Calu3 (cell line): ENCODE data around the gene NOS1. TPM values are rescaled to one million over a fixed set of nuclear protein-coding genes. Genes with fewer than 3 reads are reported as not detected.

Source experiments
- BruUV-seq: library from RNA; stranded (reverse); fragments of 400-500 nt; replicated peaks from 2 replicates; lab custom pipeline; 2021; lab: Mats Ljungman, UMichigan
- CTCF ChIA-PET: fragments of 300-600 bp; sonication (Branson Sonifier 250); formaldehyde crosslinking; loops from one replicate; lab custom pipeline; 2022; ENCODE audit warnings: antibody characterized with exemption; lab: Charles Lee
- DNase-seq: peaks from one replicate; pipeline ENCODE4 v3.0.0; 2022
- H3K27ac Mint-ChIP-seq: one replicate; pipeline ENCODE4 v1.8.0; 2022; ENCODE audit warnings: mixed read lengths; ENCODE audit not compliant: unreplicated experiment
- H3K27me3 Mint-ChIP-seq: one replicate; pipeline ENCODE4 v1.8.0; 2022; ENCODE audit warnings: mixed read lengths; ENCODE audit not compliant: unreplicated experiment
- H3K36me3 Mint-ChIP-seq: one replicate; pipeline ENCODE4 v1.8.0; 2022; ENCODE audit warnings: mild to moderate bottlenecking, moderate library complexity, mixed read lengths; ENCODE audit not compliant: insufficient read depth, unreplicated experiment
- H3K4me1 Mint-ChIP-seq: one replicate; pipeline ENCODE4 v1.8.0; 2022; ENCODE audit warnings: mild to moderate bottlenecking, low read depth, mixed read lengths; ENCODE audit not compliant: unreplicated experiment
- H3K4me3 Mint-ChIP-seq: one replicate; pipeline ENCODE4 v1.8.0; 2022; ENCODE audit warnings: mild to moderate bottlenecking, low read depth, moderate library complexity, mixed read lengths; ENCODE audit not compliant: unreplicated experiment
- H3K9me3 Mint-ChIP-seq: one replicate; pipeline ENCODE4 v1.8.0; 2022; ENCODE audit warnings: low read depth, mixed read lengths; ENCODE audit not compliant: unreplicated experiment
- CTCF ChIP-seq: fragments of 200-600 bp; IDR thresholded peaks from one replicate; pipeline ENCODE4 v1.8.0; 2022; ENCODE audit warnings: antibody characterized with exemption; ENCODE audit not compliant: unreplicated experiment
- intact Hi-C: fragments of 100-400 bp; cut with micrococcal nuclease; formaldehyde crosslinking; loops from one replicate; pipeline ENCODE4 v1.10.0; 2022; ENCODE audit not compliant: unreplicated experiment
- total RNA-seq: library from RNA; stranded (reverse); gene quantifications from 2 replicates; pipeline ENCODE4 v1.2.3, GENCODE V29; 2022

The NOS1 gene
- total RNA-seq, 1 experiment from 2014 or later, result not detected

- H3K9me3 Mint-ChIP-seq, result no peaks in the 10 kb centered on the region
- H3K27ac Mint-ChIP-seq, result no peak overlapping the region
- TF ChIP-seq CTCF, result no peak
- no TSS peak for BruUV-seq
- H3K4me1 Mint-ChIP-seq, result no peaks in the 10 kb centered on the region
- peaks cover 48% of the 10 kb centered on the region for H3K27me3 Mint-ChIP-seq
- CTCF ChIA-PET, result interaction anchor here (0.7 to 1.7 kb wide), 4 partner anchors 11 to 602 kb away, joined by 3 to 10 read pairs (median 4); no protein-coding TSS in a partner anchor
- no peaks in the 10 kb centered on the region for H3K36me3 Mint-ChIP-seq
- no peak overlapping the region for H3K4me3 Mint-ChIP-seq
- intact Hi-C loops, result loop anchor here (5.0 kb wide), 2 partner anchors 437 to 617 kb away; no protein-coding TSS in a partner anchor
- no peak for DNase-seq
Measured at GRCh38 chr12:117235261-117235660, 126.2 kb downstream of the NOS1 start.

GRCh38 chr12:117234441-117234840 is 127.0 kb downstream of the NOS1 start:
- CTCF ChIA-PET, result no interaction called here
- no peak overlapping the region for H3K4me3 Mint-ChIP-seq
- no peak for TF ChIP-seq CTCF
- no peak overlapping the region for H3K27ac Mint-ChIP-seq
- no peak for DNase-seq
- H3K9me3 Mint-ChIP-seq, result no peaks in the 10 kb centered on the region
- intact Hi-C loops, result no loop called here
- no peaks in the 10 kb centered on the region for H3K36me3 Mint-ChIP-seq
- BruUV-seq, result no TSS peak
- H3K4me1 Mint-ChIP-seq, result no peaks in the 10 kb centered on the region
- peaks cover 56% of the 10 kb centered on the region for H3K27me3 Mint-ChIP-seq

- no peak for DNase-seq
- no peaks in the 10 kb centered on the region for H3K9me3 Mint-ChIP-seq
- H3K4me3 Mint-ChIP-seq, result no peak overlapping the region
- H3K27ac Mint-ChIP-seq, result no peak overlapping the region
- H3K4me1 Mint-ChIP-seq, result no peaks in the 10 kb centered on the region
- BruUV-seq, result no TSS peak
- CTCF ChIA-PET, result interaction anchor here (0.6 kb wide), 1 partner anchor 32 kb away, joined by 7 read pairs; no protein-coding TSS in a partner anchor
- TF ChIP-seq CTCF, result no peak
- H3K36me3 Mint-ChIP-seq, result peaks cover 5% of the 10 kb centered on the region
- H3K27me3 Mint-ChIP-seq, result peaks cover 82% of the 10 kb centered on the region
- intact Hi-C loops, result no loop called here
Measured at GRCh38 chr12:117231750-117232149, 129.7 kb downstream of the NOS1 start.

GRCh38 chr12:117228239-117228638 is 133.2 kb downstream of the NOS1 start:
- CTCF ChIA-PET, result no interaction called here
- no peak for TF ChIP-seq CTCF
- intact Hi-C loops, result no loop called here
- no peak for DNase-seq
- Mint-ChIP-seq H3K27ac (no peak overlapping the region), H3K27me3 (peaks cover 86% of the 10 kb centered on the region), H3K9me3 (no peaks in the 10 kb centered on the region), H3K36me3 (peaks cover 5% of the 10 kb centered on the region), H3K4me1 (no peaks in the 10 kb centered on the region), H3K4me3 (no peak overlapping the region)
- no TSS peak for BruUV-seq
